ENCODE measurements around the gene TCTN2. TPM values are rescaled to one million over a fixed set of nuclear protein-coding genes. Genes with fewer than 3 reads are reported as not detected.

The TCTN2 gene
- total and polyA plus RNA-seq, 2 donors (not counting 1 experiment from before 2014, with no cell fraction given): 7.9 to 14.8 TPM

DNA sequence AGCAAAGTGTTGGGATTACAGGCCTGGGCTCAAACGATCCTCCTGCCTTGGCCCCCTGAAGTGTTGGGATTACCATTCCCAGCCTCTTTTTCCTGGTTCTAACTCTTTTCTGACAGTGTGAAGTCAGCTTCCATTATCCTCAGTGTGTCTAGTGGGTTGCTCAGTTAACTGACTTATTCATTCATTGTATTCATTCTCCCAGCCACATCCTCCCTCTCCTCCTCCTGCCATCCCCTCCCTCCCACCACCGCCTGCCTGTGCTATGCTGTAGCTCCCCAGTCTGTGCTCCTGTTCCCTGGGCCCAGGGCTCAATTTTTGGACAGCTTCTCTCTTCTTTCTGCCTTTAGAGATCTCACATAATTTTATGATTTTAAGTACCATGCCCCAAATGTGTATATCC is 60.7 kb downstream of the TCTN2 start:
- no peak for DNase-seq (ENCODE audit: low read depth in 2 of 2)
- Histone ChIP-seq H3K9ac (ENCODE audit: insufficient read depth, low read length) (no peak overlapping the region), H3K27me3 (ENCODE audit: control insufficient read depth, insufficient read depth, low read length) (no peaks in the 10 kb centered on the region), H2AFZ (ENCODE audit: low read length) (no peak overlapping the region), H3K4me3 (replicated peaks in 1 of 4; ENCODE audit: control extremely low read depth in 1 of 4, insufficient read depth in 1 of 4, low read depth in 3 of 4, low read length in 4 of 4) (no peak overlapping the region), H3K4me2 (ENCODE audit: extremely low read depth, insufficient read depth, low read length) (no peak overlapping the region), H4K20me1 (ENCODE audit: control insufficient read depth, extremely low read depth, insufficient read depth, low read length) (no peaks in the 10 kb centered on the region), H3K4me1 (ENCODE audit: control insufficient read depth, extremely low read depth, insufficient read depth, low read length) (no peaks in the 10 kb centered on the region), H3K27ac (ENCODE audit: insufficient read depth, low read length) (no peak overlapping the region), H3K79me2 (ENCODE audit: control insufficient read depth, insufficient read depth, low read length) (no peaks in the 10 kb centered on the region), H3K9me3 (ENCODE audit: control insufficient read depth, insufficient read depth, low read depth, low read length) (no peaks in the 10 kb centered on the region), H3K36me3 (ENCODE audit: control insufficient read depth, insufficient read depth, low read length) (peaks cover 6% of the 10 kb centered on the region)
- no peak for TF ChIP-seq EZH2 (IDR thresholded peaks at IDR 0.05; ENCODE audit: low read length, missing control alignments)
- TF ChIP-seq, protein P1, sequence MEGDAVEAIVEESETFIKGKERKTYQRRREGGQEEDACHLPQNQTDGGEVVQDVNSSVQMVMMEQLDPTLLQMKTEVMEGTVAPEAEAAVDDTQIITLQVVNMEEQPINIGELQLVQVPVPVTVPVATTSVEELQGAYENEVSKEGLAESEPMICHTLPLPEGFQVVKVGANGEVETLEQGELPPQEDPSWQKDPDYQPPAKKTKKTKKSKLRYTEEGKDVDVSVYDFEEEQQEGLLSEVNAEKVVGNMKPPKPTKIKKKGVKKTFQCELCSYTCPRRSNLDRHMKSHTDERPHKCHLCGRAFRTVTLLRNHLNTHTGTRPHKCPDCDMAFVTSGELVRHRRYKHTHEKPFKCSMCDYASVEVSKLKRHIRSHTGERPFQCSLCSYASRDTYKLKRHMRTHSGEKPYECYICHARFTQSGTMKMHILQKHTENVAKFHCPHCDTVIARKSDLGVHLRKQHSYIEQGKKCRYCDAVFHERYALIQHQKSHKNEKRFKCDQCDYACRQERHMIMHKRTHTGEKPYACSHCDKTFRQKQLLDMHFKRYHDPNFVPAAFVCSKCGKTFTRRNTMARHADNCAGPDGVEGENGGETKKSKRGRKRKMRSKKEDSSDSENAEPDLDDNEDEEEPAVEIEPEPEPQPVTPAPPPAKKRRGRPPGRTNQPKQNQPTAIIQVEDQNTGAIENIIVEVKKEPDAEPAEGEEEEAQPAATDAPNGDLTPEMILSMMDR (conservative IDR thresholded peaks at IDR 0.05 in 1 of 2, IDR thresholded peaks at IDR 0.05 in 1 of 2; ENCODE audit: low read depth in 1 of 2, low read length in 2 of 2): no peak

DNA sequence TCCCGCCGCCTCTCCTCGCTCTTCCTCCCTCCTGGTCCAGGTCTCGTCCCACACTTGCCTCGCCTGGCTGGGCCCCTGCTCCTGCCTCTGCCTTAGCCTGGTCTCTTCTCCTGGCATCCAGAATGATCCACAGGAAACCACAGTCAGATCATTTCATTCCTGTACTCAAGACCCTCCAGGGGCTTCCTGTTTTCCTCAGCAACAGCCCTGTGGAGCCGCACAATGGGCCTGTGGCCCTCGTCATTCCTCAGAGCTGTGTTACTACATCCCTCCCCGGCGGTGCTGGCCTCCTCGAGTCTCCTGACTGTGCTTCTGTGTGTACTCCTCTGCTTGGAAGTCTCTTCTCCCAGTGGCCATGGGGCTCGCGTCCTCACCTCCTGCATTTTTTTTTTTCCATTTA is 61.3 kb downstream of the TCTN2 start:
- no peaks in the 10 kb centered on the region for H4K20me1 ChIP-seq (ENCODE audit: control insufficient read depth, extremely low read depth, insufficient read depth, low read length)
- no peaks in the 10 kb centered on the region for H3K9me3 ChIP-seq (ENCODE audit: control insufficient read depth, insufficient read depth, low read depth, low read length)
- DNase-seq (ENCODE audit: low read depth in 2 of 2): no peak
- H3K4me1 ChIP-seq (ENCODE audit: control insufficient read depth, extremely low read depth, insufficient read depth, low read length): no peaks in the 10 kb centered on the region
- TF ChIP-seq, protein P1 (conservative IDR thresholded peaks at IDR 0.05 in 1 of 2, IDR thresholded peaks at IDR 0.05 in 1 of 2; ENCODE audit: low read depth in 1 of 2, low read length in 2 of 2): no peak
- no peak for TF ChIP-seq EZH2 (IDR thresholded peaks at IDR 0.05; ENCODE audit: low read length, missing control alignments)
- peaks cover 11% of the 10 kb centered on the region for H3K36me3 ChIP-seq (ENCODE audit: control insufficient read depth, insufficient read depth, low read length)
- no peaks in the 10 kb centered on the region for H3K79me2 ChIP-seq (ENCODE audit: control insufficient read depth, insufficient read depth, low read length)
- no peak overlapping the region for H3K27ac ChIP-seq (ENCODE audit: insufficient read depth, low read length)
- no peak overlapping the region for H2AFZ ChIP-seq (ENCODE audit: low read length)
- H3K4me2 ChIP-seq (ENCODE audit: extremely low read depth, insufficient read depth, low read length): no peak overlapping the region
- no peaks in the 10 kb centered on the region for H3K27me3 ChIP-seq (ENCODE audit: control insufficient read depth, insufficient read depth, low read length)
- no peak overlapping the region for H3K4me3 ChIP-seq (replicated peaks in 1 of 4; ENCODE audit: control extremely low read depth in 1 of 4, insufficient read depth in 1 of 4, low read depth in 3 of 4, low read length in 4 of 4)
- H3K9ac ChIP-seq (ENCODE audit: insufficient read depth, low read length): no peak overlapping the region

DNA sequence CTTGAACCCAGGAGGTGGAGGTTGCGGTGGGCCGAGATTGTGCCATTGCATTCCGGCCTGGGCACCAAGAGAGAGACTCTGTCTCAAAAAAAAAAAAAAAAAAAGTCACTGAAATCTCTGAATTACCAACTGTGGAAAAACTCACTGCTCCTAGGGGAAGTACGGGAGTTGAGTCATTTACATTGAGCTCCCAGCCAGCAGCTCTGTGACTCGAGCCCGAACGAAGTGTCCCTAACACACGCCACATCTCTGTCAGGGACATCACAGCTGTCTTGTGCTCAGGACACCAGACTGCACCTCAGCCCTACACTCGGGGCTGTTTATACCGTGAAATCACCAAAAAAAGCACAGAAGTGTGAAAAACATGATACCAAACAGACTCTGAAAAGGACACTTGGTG is 62.3 kb downstream of the TCTN2 start:
- no peak overlapping the region for H3K4me3 ChIP-seq (replicated peaks in 1 of 4; ENCODE audit: control extremely low read depth in 1 of 4, insufficient read depth in 1 of 4, low read depth in 3 of 4, low read length in 4 of 4)
- H3K27me3 ChIP-seq (ENCODE audit: control insufficient read depth, insufficient read depth, low read length): no peaks in the 10 kb centered on the region
- no peaks in the 10 kb centered on the region for H3K9me3 ChIP-seq (ENCODE audit: control insufficient read depth, insufficient read depth, low read depth, low read length)
- no peak overlapping the region for H2AFZ ChIP-seq (ENCODE audit: low read length)
- no peak overlapping the region for H3K9ac ChIP-seq (ENCODE audit: insufficient read depth, low read length)
- H3K36me3 ChIP-seq (ENCODE audit: control insufficient read depth, insufficient read depth, low read length): peaks cover 11% of the 10 kb centered on the region
- H3K4me1 ChIP-seq (ENCODE audit: control insufficient read depth, extremely low read depth, insufficient read depth, low read length): no peaks in the 10 kb centered on the region
- no peaks in the 10 kb centered on the region for H4K20me1 ChIP-seq (ENCODE audit: control insufficient read depth, extremely low read depth, insufficient read depth, low read length)
- no peak overlapping the region for H3K27ac ChIP-seq (ENCODE audit: insufficient read depth, low read length)
- TF ChIP-seq EZH2 (IDR thresholded peaks at IDR 0.05; ENCODE audit: low read length, missing control alignments): no peak
- TF ChIP-seq, protein P1 (conservative IDR thresholded peaks at IDR 0.05 in 1 of 2, IDR thresholded peaks at IDR 0.05 in 1 of 2; ENCODE audit: low read depth in 1 of 2, low read length in 2 of 2): no peak
- DNase-seq (ENCODE audit: low read depth in 2 of 2): no peak
- H3K4me2 ChIP-seq (ENCODE audit: extremely low read depth, insufficient read depth, low read length): no peak overlapping the region
- no peaks in the 10 kb centered on the region for H3K79me2 ChIP-seq (ENCODE audit: control insufficient read depth, insufficient read depth, low read length)

All from fibroblast of lung (primary cell).